Common myeloid progenitor, CD34-positive (primary cell): ENCODE measurements around the gene IL2RA.

Experiments used
- CTCF ChIA-PET: fragments of 350-600 bp; sonication (Branson Sonifier 250); formaldehyde crosslinking; loops from one replicate; lab custom pipeline; 2021; ENCODE audit warnings: antibody characterized with exemption; lab: Charles Lee
- POLR2A ChIA-PET: fragments of 350-600 bp; sonication (Branson Sonifier 250); formaldehyde crosslinking; loops from one replicate; lab custom pipeline; 2021; ENCODE audit warnings: antibody characterized with exemption; lab: Charles Lee
- DNase-seq, 3 donors: peaks; one replicate each; pipeline versions ENCODE4 v3.0.0 to v3.0.0-alpha.2; 2013
- H3K27ac ChIP-seq, 2 experiments: 1 replicate in 1 of 2; 2 replicates in 1 of 2; pipeline ENCODE4 v1.7.0; 2013; ENCODE audit warnings: inconsistent platforms in 2 of 2, low read length in 2 of 2, mild to moderate bottlenecking in 2 of 2, low read depth in 1 of 2, moderate library complexity in 1 of 2; ENCODE audit not compliant: severe bottlenecking in 2 of 2, insufficient read depth in 1 of 2, poor library complexity in 1 of 2
- H3K27me3 ChIP-seq, 5 experiments: replicated peaks in 2 of 5; 1 replicate in 3 of 5; 2 replicates in 2 of 5; pipeline versions ENCODE4 v1.6.1 to v1.7.0; 2013; ENCODE audit warnings: low read length in 4 of 5, mild to moderate bottlenecking in 2 of 5, moderate library complexity in 2 of 5, inconsistent platforms in 1 of 5; ENCODE audit not compliant: insufficient read depth in 5 of 5, control insufficient read depth in 4 of 5
- H3K36me3 ChIP-seq, 4 experiments: 1 replicate in 2 of 4; 2 replicates in 2 of 4; pipeline versions ENCODE4 v1.6.1 to v1.7.0; 2013; ENCODE audit warnings: low read length in 3 of 4, control low read depth in 1 of 4, mild to moderate bottlenecking in 1 of 4; ENCODE audit not compliant: control insufficient read depth in 4 of 4, insufficient read depth in 4 of 4
- H3K4me1 ChIP-seq, 4 experiments: 1 replicate in 3 of 4; 2 replicates in 1 of 4; pipeline versions ENCODE4 v1.6.1 to v1.7.1; 2013; ENCODE audit warnings: low read length in 3 of 4, mild to moderate bottlenecking in 3 of 4, control low read depth in 1 of 4, inconsistent platforms in 1 of 4, moderate library complexity in 1 of 4; ENCODE audit not compliant: control insufficient read depth in 4 of 4, insufficient read depth in 4 of 4; ENCODE audit errors: control extremely low read depth in 1 of 4
- H3K4me3 ChIP-seq, 7 experiments: 1 replicate in 4 of 7; 2 replicates in 3 of 7; pipeline versions ENCODE4 v1.5.1 to v1.7.0; 2013; ENCODE audit warnings: mild to moderate bottlenecking in 7 of 7, low read length in 6 of 7, moderate library complexity in 6 of 7, inconsistent platforms in 2 of 7, low read depth in 2 of 7, control low read depth in 1 of 7; ENCODE audit not compliant: insufficient read depth in 4 of 7, control insufficient read depth in 1 of 7; ENCODE audit errors: extremely low read depth in 1 of 7
- H3K9me3 ChIP-seq, 5 experiments: 1 replicate in 4 of 5; 2 replicates in 1 of 5; pipeline versions ENCODE4 v1.6.1 to v1.7.1; 2013; ENCODE audit warnings: low read length in 4 of 5, mild to moderate bottlenecking in 2 of 5, inconsistent platforms in 1 of 5, low read depth in 1 of 5, moderate library complexity in 1 of 5; ENCODE audit not compliant: control insufficient read depth in 4 of 5, insufficient read depth in 2 of 5; ENCODE audit errors: control extremely low read depth in 1 of 5
- WGBS: methylation state at CpG from one replicate; pipeline ENCODE4 v1.1.5; 2013; ENCODE audit not compliant: insufficient coverage; 5-methylcytosine and 5-hydroxymethylcytosine counted together

IL2RA gene

DNA sequence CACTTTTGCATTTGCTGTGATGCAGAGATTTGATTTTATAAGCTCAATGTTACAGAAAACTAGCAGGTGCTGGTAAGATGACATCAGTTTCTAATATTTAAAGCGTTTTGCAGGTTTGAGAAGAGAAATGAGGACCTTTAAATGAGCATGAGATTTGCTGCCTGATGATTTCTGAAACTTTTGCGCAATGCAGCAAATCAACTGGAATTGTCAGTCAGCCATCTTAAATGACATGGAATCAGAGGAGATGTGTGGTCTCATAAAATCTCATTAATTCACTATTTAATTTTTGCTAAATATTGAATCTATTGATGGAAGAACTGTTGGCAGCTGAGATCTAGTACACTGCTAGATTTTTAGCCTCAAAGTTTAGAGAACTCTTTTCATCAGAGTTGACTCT lies 30.6 kb upstream of the IL2RA start:
- Histone ChIP-seq H3K4me1 (peaks cover 23 to 50% (median 43%) of the 10 kb centered on the region in 4 experiments), H3K27ac (no peak overlapping the region)
- POLR2A ChIA-PET, result interaction anchor here (0.6 kb wide), 1 partner anchor 257 kb away, joined by 3 read pairs; no protein-coding TSS in a partner anchor

GRCh38 chr10:6091630-6092029 lies 29.5 kb upstream of the IL2RA start:
- WGBS, result 40% methylated on average over 1 of the region's 1 CpG

More for the DNA sequence above, 30.6 kb upstream of the IL2RA start:
- Histone ChIP-seq H3K27me3 (no peaks in the 10 kb centered on the region), H3K36me3 (peaks cover 0 to 16% (median 7%) of the 10 kb centered on the region in 4 experiments), H3K9me3 (no peaks in the 10 kb centered on the region), H3K4me3 (peak overlapping the region in 1 of 7 experiments; percentile 16)
- no CpG with 5 or more reads among the region's 2 CpGs for WGBS
- no peak for DNase-seq
- CTCF ChIA-PET, result interaction anchor here (1.1 to 8.0 kb wide), 4 partner anchors 9 to 308 kb away, joined by 3 to 37 read pairs (median 6); no protein-coding TSS in a partner anchor

GRCh38 chr10:6089334-6090219 lies 27.4 kb upstream of the IL2RA start:
- peak overlapping the region; percentile 74 to 87 for H3K27ac ChIP-seq
- H3K9me3 ChIP-seq, result no peaks in the 10 kb centered on the region
- H3K36me3 ChIP-seq, result no peaks in the 10 kb centered on the region
- peak; percentile 17 to 46 (median 33) for DNase-seq
- ChIA-PET POLR2A (no interaction called here), CTCF (interaction anchor here (0.8 to 8.0 kb wide), 11 partner anchors 17 to 319 kb away, joined by 3 to 37 read pairs (median 3); no protein-coding TSS in a partner anchor)
- H3K4me3 ChIP-seq, result peak overlapping the region; percentile 79 to 94 (median 87)
- H3K4me1 ChIP-seq, result peaks cover 23 to 57% (median 49%) of the 10 kb centered on the region in 4 experiments
- under 1% methylated on average over 49 of the region's 53 CpGs for WGBS
- no peaks in the 10 kb centered on the region for H3K27me3 ChIP-seq

More at GRCh38 chr10:6091630-6092029, 29.5 kb upstream of the IL2RA start:
- H3K9me3 ChIP-seq, result no peaks in the 10 kb centered on the region
- ChIA-PET CTCF (interaction anchor here (0.8 to 8.0 kb wide), 6 partner anchors 9 to 433 kb away, joined by 3 to 37 read pairs (median 6); no protein-coding TSS in a partner anchor), POLR2A (interaction anchor here (0.6 to 0.7 kb wide), 3 partner anchors 40 to 278 kb away, joined by 3 to 5 read pairs (median 3); partner anchors contain the start of gene GDI2)
- DNase-seq, result peak; percentile 19 to 62 (median 49)
- H3K4me1 ChIP-seq, result peaks cover 23 to 54% (median 46%) of the 10 kb centered on the region in 4 experiments
- peak overlapping the region in 2 of 7 experiments; percentile 15 to 23 for H3K4me3 ChIP-seq
- H3K27me3 ChIP-seq, result no peaks in the 10 kb centered on the region
- H3K27ac ChIP-seq, result peak overlapping the region in 1 of 2 experiments; percentile 7
- H3K36me3 ChIP-seq, result peaks cover 0 to 5% (median 0%) of the 10 kb centered on the region in 4 experiments

GRCh38 chr10:6088721-6089333 lies 26.7 kb upstream of the IL2RA start, which contains the start of gene RBM17:
Gene RBM17 (plus strand): TSS chr10:6089034. CDS start chr10:6097066, 8,032 bp downstream.
- peak; percentile 95 to 99 (median 98) for DNase-seq
- no peaks in the 10 kb centered on the region for H3K36me3 ChIP-seq
- H3K4me1 ChIP-seq, result peaks cover 23 to 57% (median 49%) of the 10 kb centered on the region in 4 experiments
- under 1% methylated on average over 68 of the region's 77 CpGs for WGBS
- peak within 1 kb of the TSS; percentile 74 to 87 for H3K27ac ChIP-seq
- POLR2A ChIA-PET, result interaction anchor here (0.6 kb wide), 1 partner anchor 112 kb away, joined by 3 read pairs; no protein-coding TSS in a partner anchor
- no peaks in the 10 kb centered on the region for H3K27me3 ChIP-seq
- H3K9me3 ChIP-seq, result no peaks in the 10 kb centered on the region
- peak within 1 kb of the TSS; percentile 79 to 94 (median 87) for H3K4me3 ChIP-seq
- CTCF ChIA-PET, result interaction anchor here (0.9 to 3.1 kb wide), 8 partner anchors 16 to 318 kb away, joined by 3 to 47 read pairs (median 18); no protein-coding TSS in a partner anchor

DNA sequence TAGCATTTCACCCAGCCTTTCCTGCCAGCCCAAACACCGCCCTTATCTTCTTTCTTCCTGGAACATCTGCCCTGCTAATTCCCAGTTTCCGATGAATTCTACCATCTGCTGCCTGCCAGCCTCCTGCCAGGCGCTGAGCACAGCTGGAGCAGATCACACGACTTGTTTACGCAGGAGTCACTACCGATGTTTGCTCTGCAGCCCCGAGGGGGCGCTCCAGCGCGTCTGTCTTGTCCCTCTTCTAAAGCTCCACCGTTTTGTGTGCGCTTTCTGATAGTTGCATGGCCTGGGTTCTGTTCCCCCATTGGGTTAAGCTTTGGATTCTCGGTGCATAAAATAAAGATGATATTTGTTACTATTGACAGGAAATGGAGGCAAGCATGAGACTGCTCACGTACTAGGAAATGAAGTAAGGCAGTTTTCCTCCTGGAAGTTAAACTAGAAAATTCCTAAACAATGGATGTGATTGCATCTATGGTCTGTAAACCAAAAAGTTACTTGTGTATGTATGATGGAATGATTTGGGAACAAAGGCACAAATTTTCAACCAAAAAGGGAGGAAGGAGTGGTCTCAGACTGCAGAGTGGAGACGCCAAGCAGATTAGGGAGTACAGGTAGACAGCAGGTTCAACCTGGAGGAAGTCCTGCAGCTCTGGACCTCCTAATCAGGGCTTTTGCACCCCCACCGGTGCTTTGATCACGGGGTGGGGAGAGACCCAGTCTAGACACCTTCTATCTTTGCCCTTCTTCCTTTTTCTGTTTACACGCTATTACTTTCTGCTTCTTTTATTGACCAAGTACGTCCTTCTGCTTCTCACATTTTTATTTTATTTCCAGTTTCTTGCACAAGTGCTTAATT lies 24.4 kb upstream of the IL2RA start:
- Histone ChIP-seq H3K27ac (no peak overlapping the region), H3K27me3 (no peaks in the 10 kb centered on the region), H3K4me1 (peaks cover 15 to 37% (median 33%) of the 10 kb centered on the region in 4 experiments), H3K36me3 (no peaks in the 10 kb centered on the region), H3K9me3 (peaks cover 0 to 3% (median 0%) of the 10 kb centered on the region in 5 experiments), H3K4me3 (peak overlapping the region in 2 of 7 experiments; percentile 11 to 54)
- POLR2A ChIA-PET, result interaction anchor here (0.6 to 1.0 kb wide), 2 partner anchors 11 to 792 kb away, joined by 3 to 5 read pairs; no protein-coding TSS in a partner anchor
- CTCF ChIA-PET, result interaction anchor here (0.6 to 3.1 kb wide), 29 partner anchors 9 to 746 kb away, joined by 3 to 47 read pairs (median 5); partner anchors contain the start of gene IL2RA
- 20% methylated on average over 18 of the region's 19 CpGs for WGBS
- peak; percentile 89 to 95 (median 93) for DNase-seq
